HS-27A (cell line): ENCODE measurements around the gene TMEM100.
A peak's percentile ranks its signal among the peaks of the same experiment; 100 is the strongest.

ENCODE experiments used
- DNase-seq: peaks from one replicate; pipeline ENCODE4 v3.0.0-alpha.2; 2012; ENCODE audit warnings: low read depth, missing footprints

The TMEM100 gene

GRCh38 chr17:55722742-55723487 lies at the start of gene TMEM100:
TSS of gene TMEM100 (minus strand) at chr17:55722864. CDS start at chr17:55721070, 1,794 bp downstream.
- no peak for DNase-seq

GRCh38 chr17:55772086-55772485 lies 49.4 kb upstream of the TMEM100 start:
- DNase-seq = no peak

- no peak for DNase-seq
These were observed 47.7 kb upstream of the TMEM100 start for GRCh38 chr17:55770196-55770870.

- no peak for DNase-seq
These were observed 46.9 kb upstream of the TMEM100 start for GRCh38 chr17:55769625-55770000.

- no peak for DNase-seq
These were observed 46.4 kb upstream of the TMEM100 start for GRCh38 chr17:55768936-55769624.

- no peak for DNase-seq
These were observed 42.8 kb upstream of the TMEM100 start for GRCh38 chr17:55765472-55765871.

- DNase-seq = no peak
These were observed 41.9 kb upstream of the TMEM100 start for GRCh38 chr17:55764610-55765009.

GRCh38 chr17:55763856-55764255 lies 41.2 kb upstream of the TMEM100 start:
- DNase-seq = no peak

GRCh38 chr17:55762086-55762858 lies 39.6 kb upstream of the TMEM100 start:
- DNase-seq = no peak

GRCh38 chr17:55760643-55761355 lies 38.1 kb upstream of the TMEM100 start:
- no peak for DNase-seq

GRCh38 chr17:55758171-55758570 lies 35.5 kb upstream of the TMEM100 start:
- no peak for DNase-seq

- no peak for DNase-seq
These were observed 35.0 kb upstream of the TMEM100 start for GRCh38 chr17:55757659-55758058.

- no peak for DNase-seq
These were observed 34.0 kb upstream of the TMEM100 start for GRCh38 chr17:55756689-55757088.

- no peak for DNase-seq
These were observed 29.1 kb upstream of the TMEM100 start for GRCh38 chr17:55751720-55752250.

GRCh38 chr17:55750750-55751657 lies 28.3 kb upstream of the TMEM100 start, which contains the start of gene PCTP:
TSS of gene PCTP (plus strand) at chr17:55751051. CDS start at chr17:55751104, 53 bp downstream.
- peak; percentile 66 for DNase-seq

- no peak for DNase-seq
These were observed 27.3 kb upstream of the TMEM100 start for GRCh38 chr17:55749985-55750384.

GRCh38 chr17:55748841-55749240 lies 26.2 kb upstream of the TMEM100 start:
- DNase-seq = no peak

GRCh38 chr17:55747209-55747608 lies 24.5 kb upstream of the TMEM100 start:
- DNase-seq = no peak

GRCh38 chr17:55746466-55746865 lies 23.8 kb upstream of the TMEM100 start:
- no peak for DNase-seq

GRCh38 chr17:55745258-55745657 lies 22.6 kb upstream of the TMEM100 start:
- DNase-seq = no peak
